ENCODE measurements around the gene PPP6R3. TPM values are rescaled to one million over a fixed set of nuclear protein-coding genes. Genes with fewer than 3 reads are reported as not detected.

The PPP6R3 gene, protein sequence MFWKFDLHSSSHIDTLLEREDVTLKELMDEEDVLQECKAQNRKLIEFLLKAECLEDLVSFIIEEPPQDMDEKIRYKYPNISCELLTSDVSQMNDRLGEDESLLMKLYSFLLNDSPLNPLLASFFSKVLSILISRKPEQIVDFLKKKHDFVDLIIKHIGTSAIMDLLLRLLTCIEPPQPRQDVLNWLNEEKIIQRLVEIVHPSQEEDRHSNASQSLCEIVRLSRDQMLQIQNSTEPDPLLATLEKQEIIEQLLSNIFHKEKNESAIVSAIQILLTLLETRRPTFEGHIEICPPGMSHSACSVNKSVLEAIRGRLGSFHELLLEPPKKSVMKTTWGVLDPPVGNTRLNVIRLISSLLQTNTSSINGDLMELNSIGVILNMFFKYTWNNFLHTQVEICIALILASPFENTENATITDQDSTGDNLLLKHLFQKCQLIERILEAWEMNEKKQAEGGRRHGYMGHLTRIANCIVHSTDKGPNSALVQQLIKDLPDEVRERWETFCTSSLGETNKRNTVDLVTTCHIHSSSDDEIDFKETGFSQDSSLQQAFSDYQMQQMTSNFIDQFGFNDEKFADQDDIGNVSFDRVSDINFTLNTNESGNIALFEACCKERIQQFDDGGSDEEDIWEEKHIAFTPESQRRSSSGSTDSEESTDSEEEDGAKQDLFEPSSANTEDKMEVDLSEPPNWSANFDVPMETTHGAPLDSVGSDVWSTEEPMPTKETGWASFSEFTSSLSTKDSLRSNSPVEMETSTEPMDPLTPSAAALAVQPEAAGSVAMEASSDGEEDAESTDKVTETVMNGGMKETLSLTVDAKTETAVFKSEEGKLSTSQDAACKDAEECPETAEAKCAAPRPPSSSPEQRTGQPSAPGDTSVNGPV
- 83.5 TPM for total RNA-seq
- long read RNA-seq, partial matches to known transcripts, result 7 of 11 reads
- long read RNA-seq, other reads (novel, unspliced or antisense), result 4 of 11 reads

DNA sequence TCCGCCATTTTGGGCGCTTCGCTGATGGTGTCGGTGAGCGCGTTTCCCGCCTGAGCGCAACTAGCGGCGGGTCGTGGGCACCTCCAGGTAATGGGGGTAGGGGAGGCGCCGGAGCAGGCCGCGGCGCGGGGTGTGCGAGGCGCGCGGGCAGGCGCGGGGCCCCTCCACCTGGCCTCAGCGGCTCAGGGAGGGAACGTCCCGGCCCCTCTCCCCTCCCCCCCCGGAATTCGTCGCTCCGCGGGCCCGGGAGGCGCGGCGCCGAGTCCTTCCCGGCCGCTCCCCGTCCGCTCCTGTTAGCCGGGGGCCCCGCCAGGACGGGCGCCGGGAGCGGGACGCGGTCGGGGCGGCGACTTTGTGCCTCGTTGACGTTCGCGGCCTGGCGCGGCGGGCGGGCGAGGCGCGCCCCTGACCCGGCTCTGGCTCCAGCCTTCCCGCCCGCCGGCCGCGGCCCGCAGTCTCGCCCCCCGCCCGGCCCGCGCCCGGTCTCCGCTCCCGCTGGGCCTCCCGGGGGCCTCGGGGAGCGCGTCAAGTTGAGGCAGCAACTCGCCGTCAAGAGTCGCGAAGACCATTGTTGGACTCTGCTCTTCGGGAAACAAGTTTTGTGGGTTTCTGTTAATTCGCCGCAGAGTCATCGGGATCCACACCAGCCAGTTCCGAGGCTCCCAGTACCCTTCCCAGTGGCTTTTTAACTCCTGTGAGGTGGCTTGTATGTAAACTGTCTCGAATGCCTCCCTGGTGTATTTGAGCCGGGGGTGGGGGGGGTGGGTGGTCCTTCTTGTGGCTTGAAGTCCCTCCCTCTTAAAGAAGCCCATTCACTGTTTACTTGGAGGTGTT lies at the start of gene PPP6R3:
Gene PPP6R3 (plus strand): TSS at position 12 of the 834 bp plus-strand sequence. CDS start 76,913 bp downstream, outside the sequence.
- DNase-seq (ENCODE audit: missing footprints) (no peak), ATAC-seq (peak; percentile 49)
- intact Hi-C loops (cut with DNase I), result loop anchor here (1.0 to 5.0 kb wide), 3 partner anchors 46 to 189 kb away; no protein-coding TSS in a partner anchor

- peak; percentile 63 for DNase-seq (ENCODE audit: missing footprints)
Observed at GRCh38 chr11:68411501-68411991, 49.0 kb upstream of the PPP6R3 start.

DNA sequence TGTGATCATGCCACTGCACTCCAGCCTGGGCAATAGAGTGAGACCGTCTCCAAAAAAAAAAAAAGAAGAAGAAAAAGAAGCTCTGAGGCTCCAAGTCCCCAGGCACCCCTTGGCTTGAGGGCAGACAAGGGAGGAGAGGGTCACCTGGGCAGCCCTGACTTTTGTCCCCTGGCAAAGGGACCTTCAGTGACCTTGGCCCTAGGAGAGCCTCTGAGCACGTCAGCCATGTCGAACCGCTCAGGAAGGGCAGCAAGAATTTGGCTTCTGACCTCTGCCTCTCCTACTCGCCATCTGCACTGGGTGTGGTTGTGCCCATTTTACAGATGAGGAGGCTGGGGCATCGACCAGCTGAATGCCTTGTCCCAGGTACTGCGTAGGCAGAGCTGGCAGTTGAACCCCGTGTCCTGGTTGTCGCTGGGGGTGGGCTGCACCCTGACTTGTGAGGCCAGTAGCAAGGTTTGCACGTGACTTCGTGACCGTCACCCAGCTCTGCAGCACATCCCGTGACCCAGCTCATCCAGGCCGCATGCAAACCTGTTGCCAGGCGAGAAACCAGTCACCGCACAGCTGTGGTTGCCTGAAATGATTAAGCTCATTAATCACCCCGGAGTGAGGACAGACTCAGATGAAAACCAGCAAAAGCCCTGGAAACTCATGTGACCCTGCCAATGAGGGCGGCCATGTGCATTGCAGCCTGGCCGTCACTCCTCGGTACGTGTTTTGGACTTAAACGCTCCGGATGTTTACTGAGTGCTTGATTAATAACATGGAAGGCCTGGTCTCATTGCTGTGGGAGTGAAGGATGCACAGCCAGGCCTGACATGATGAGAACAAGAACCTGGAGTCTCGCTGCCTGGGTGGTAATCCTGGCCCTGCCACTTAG lies 47.7 kb upstream of the PPP6R3 start:
- ATAC-seq (peak; percentile 76), DNase-seq (ENCODE audit: missing footprints) (peak; percentile 62)
- intact Hi-C loops (cut with DNase I), result no loop called here

More at GRCh38 chr11:68411501-68411991, 49.0 kb upstream of the PPP6R3 start:
- intact Hi-C loops (cut with DNase I), result no loop called here
- no peak for ATAC-seq

DNA sequence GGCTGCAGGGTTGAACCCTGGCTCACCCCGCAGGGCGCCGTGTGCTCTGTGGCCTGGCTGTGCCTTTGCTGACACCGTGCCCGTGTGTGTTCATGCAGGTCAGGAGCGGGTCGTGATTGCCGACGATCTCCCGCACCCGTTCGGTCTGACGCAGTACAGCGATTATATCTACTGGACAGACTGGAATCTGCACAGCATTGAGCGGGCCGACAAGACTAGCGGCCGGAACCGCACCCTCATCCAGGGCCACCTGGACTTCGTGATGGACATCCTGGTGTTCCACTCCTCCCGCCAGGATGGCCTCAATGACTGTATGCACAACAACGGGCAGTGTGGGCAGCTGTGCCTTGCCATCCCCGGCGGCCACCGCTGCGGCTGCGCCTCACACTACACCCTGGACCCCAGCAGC lies 47.0 kb upstream of the PPP6R3 start:
- ATAC-seq, result peak; percentile 32
- intact Hi-C loops (cut with DNase I), result no loop called here
- peak; percentile 65 for DNase-seq (ENCODE audit: missing footprints)

- DNase-seq (ENCODE audit: missing footprints) (peak; percentile 42), ATAC-seq (no peak)
- intact Hi-C loops (cut with DNase I), result no loop called here
Observed at GRCh38 chr11:68414496-68415221, 45.9 kb upstream of the PPP6R3 start.

DNA sequence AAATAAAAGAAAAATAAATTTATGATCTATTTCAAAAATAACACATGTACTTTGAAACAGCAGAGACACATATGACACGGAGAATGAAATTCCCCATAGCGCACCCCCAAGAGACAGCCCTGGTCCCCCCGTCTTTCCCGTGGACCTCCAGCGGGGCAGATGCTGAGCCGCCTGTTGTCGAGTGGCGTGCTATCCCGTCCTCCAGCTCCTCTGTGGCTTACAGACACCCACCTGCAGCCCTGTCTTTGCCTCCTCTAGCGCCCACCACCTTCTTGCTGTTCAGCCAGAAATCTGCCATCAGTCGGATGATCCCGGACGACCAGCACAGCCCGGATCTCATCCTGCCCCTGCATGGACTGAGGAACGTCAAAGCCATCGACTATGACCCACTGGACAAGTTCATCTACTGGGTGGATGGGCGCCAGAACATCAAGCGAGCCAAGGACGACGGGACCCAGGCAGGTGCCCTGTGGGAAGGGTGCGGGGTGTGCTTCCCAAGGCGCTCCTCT lies 44.4 kb upstream of the PPP6R3 start:
- no peak for ATAC-seq
- no peak for DNase-seq (ENCODE audit: missing footprints)
- intact Hi-C loops (cut with DNase I), result no loop called here

DNA sequence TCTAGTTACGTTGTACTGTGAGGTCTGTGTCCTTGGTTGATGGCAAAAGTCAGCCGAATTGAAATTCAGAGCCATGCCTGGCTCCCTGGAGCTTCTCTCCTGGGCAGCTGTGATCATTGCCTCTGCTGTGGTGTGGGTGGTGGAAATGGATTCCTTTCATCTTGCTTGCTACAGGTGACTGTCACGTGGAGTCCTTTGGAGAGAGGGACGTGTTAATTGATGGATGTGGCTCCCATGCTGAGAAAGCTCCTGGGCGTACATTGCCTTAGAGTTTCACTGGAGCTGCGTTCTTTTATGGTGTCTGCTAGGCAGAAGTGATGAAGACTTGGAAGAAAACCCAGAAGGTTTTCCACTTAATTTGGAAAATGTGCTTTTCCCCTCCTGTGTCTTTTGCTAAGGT lies 41.9 kb upstream of the PPP6R3 start:
- intact Hi-C loops (cut with DNase I), result no loop called here

GRCh38 chr11:68420171-68420570 lies 40.4 kb upstream of the PPP6R3 start:
- no peak for ATAC-seq
- intact Hi-C loops (cut with DNase I), result no loop called here

More for the DNA sequence above, 41.9 kb upstream of the PPP6R3 start:
- no peak for DNase-seq (ENCODE audit: missing footprints)
- ATAC-seq, result no peak

DNA sequence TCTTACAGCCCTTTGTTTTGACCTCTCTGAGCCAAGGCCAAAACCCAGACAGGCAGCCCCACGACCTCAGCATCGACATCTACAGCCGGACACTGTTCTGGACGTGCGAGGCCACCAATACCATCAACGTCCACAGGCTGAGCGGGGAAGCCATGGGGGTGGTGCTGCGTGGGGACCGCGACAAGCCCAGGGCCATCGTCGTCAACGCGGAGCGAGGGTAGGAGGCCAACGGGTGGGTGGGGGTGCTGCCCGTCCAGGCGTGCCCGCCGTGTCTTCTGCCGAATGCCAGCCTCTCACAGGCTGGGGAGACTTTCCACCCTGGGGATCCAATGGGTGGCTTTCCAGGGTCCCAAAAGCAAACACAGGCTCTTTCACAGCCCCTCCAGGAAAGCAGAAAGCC lies 37.1 kb upstream of the PPP6R3 start:
- intact Hi-C loops (cut with DNase I), result no loop called here
- DNase-seq (ENCODE audit: missing footprints), result peak; percentile 65
- ATAC-seq, result no peak

More at GRCh38 chr11:68420171-68420570, 40.4 kb upstream of the PPP6R3 start:
- no peak for DNase-seq (ENCODE audit: missing footprints)

GRCh38 chr11:68424101-68424632 lies 36.4 kb upstream of the PPP6R3 start:
- intact Hi-C loops (cut with DNase I), result no loop called here
- DNase-seq (ENCODE audit: missing footprints) (no peak), ATAC-seq (peak; percentile 23)

DNA sequence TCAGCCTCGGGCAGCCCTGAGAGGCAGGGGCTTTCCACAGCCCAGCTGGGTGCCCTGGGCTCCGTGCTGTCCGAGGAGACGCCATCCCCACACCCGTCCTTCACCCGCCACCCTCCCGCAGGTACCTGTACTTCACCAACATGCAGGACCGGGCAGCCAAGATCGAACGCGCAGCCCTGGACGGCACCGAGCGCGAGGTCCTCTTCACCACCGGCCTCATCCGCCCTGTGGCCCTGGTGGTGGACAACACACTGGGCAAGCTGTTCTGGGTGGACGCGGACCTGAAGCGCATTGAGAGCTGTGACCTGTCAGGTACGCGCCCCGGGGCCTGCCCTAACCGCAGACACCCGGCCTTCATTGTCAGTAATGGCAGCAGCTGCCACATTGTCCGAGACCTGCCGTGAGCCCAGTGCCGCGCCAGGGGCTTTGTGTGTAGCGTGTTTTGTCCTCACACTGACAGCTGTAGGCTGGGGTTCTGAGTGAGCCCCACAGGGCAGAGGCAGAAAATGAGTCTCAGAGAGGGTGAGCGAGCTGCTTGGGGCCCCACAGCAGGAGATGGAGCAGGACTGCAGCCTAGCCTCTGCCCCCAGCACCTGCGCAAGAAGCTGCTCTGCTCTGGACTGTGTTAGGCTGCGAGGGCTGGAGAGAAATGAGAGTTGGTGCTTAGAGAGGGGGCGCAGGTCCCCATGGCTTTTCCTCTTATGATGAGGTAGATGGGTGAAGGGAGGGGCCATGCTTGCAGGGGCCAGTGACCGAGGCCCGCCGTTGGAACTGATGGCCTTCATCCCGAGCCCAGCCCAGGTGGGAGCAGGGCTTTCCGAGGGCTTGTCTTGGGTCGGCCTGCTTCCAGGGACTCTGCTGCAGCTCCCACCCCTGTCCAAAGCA lies 35.3 kb upstream of the PPP6R3 start:
- intact Hi-C loops (cut with DNase I), result no loop called here
- no peak for ATAC-seq
- no peak for DNase-seq (ENCODE audit: missing footprints)

GRCh38 chr11:68425866-68426380 lies 34.6 kb upstream of the PPP6R3 start:
- DNase-seq (ENCODE audit: missing footprints) (no peak), ATAC-seq (no peak)
- intact Hi-C loops (cut with DNase I), result no loop called here

GRCh38 chr11:68429661-68430060 lies 30.9 kb upstream of the PPP6R3 start:
- intact Hi-C loops (cut with DNase I), result no loop called here
- no peak for ATAC-seq

GRCh38 chr11:68430384-68430783 lies 30.2 kb upstream of the PPP6R3 start:
- DNase-seq (ENCODE audit: missing footprints) (no peak), ATAC-seq (no peak)
- intact Hi-C loops (cut with DNase I), result no loop called here

More at GRCh38 chr11:68429661-68430060, 30.9 kb upstream of the PPP6R3 start:
- DNase-seq (ENCODE audit: missing footprints), result no peak

- intact Hi-C loops (cut with DNase I), result no loop called here
- DNase-seq (ENCODE audit: missing footprints), result no peak
- ATAC-seq, result no peak
Observed at GRCh38 chr11:68430801-68431200, 29.8 kb upstream of the PPP6R3 start.

All from Right ventricle myocardium inferior (tissue), 1 donor.